ENCODE results near the gene PFDN4. TPM values are rescaled to one million over a fixed set of nuclear protein-coding genes. Genes with fewer than 3 reads are reported as not detected.

The PFDN4 gene
- total RNA-seq, 4 donors from 2014 or later = 4.6 to 73.5 (median 28.5) TPM

GRCh38 chr20:54184071-54184470 is 23.8 kb upstream of the PFDN4 start:
- in situ Hi-C loops (cut with MboI; ENCODE audit: low pct_ligation_motif_present in 1 of 4, low pct_unique_long_range_greater_than_20kb in 1 of 4, low sequenced_read_pairs in 3 of 4) (no loop called here), intact Hi-C loops (cut with DNase I; ENCODE audit: low total_unique reads) (no loop called here)
- peaks cover 21% of the 10 kb centered on the region for H3K27me3 ChIP-seq
- WGBS, 2 donors (ENCODE audit: low coverage in 1 of 2) = 42 to 85% methylated on average over 1 to 3 of the region's 3 CpGs
- TF ChIP-seq EP300 (IDR thresholded peaks at IDR 0.05; ENCODE audit: low read depth) (no peak), POLR2AphosphoS5 (IDR thresholded peaks at IDR 0.05) (no peak), CTCF (IDR thresholded peaks at IDR 0.05) (no peak), POLR2A (IDR thresholded peaks at IDR 0.05) (no peak)
- no peak for DNase-seq
- no peaks in the 10 kb centered on the region for H3K36me3 ChIP-seq
- H3K4me1 ChIP-seq = no peaks in the 10 kb centered on the region
- H3K9me3 ChIP-seq = no peaks in the 10 kb centered on the region
- H3K4me3 ChIP-seq = no peak overlapping the region
- no peak overlapping the region for H3K27ac ChIP-seq

DNA sequence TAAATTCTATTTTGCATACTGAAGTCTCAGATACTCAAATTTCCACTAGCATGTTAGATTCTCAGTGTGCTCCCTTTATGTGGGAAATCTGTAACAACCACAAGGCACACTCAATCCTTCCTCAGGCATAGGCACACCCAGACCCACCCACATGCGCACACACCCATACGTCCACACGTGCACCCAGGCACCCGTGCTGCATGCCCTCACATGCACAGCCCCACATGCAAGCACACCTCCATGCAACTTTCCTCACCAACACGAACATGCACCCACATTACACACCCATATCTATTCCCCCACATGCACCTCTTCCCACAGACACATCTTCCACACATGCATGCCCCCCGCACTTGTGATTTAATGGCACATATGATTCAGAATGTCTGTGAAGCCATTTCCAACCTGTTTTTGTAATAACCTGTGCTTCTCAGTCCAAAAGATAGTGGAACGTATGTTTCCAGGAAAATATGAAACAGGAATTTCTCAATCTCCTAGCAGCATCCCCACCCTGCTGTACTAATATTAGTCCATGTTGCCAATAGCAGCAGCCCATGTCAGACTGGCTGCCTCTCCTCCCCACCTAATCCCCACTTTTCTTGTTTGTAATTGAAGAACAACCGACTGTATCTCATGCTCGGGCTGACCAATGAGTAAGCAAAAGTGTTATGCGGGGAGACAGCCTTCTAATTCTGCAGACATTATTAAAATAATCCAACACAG is 22.8 kb upstream of the PFDN4 start:
- Histone ChIP-seq H3K27ac (no peak overlapping the region), H3K27me3 (peaks cover 21% of the 10 kb centered on the region), H3K4me3 (no peak overlapping the region), H3K36me3 (no peaks in the 10 kb centered on the region), H3K9me3 (no peaks in the 10 kb centered on the region), H3K4me1 (no peaks in the 10 kb centered on the region)
- DNase-seq = no peak
- intact Hi-C loops (cut with DNase I; ENCODE audit: low total_unique reads) = no loop called here
- TF ChIP-seq CTCF (IDR thresholded peaks at IDR 0.05) (no peak), EP300 (IDR thresholded peaks at IDR 0.05; ENCODE audit: low read depth) (no peak), POLR2A (IDR thresholded peaks at IDR 0.05) (no peak), POLR2AphosphoS5 (IDR thresholded peaks at IDR 0.05) (no peak)
- in situ Hi-C loops (cut with MboI; ENCODE audit: low pct_ligation_motif_present in 1 of 4, low pct_unique_long_range_greater_than_20kb in 1 of 4, low sequenced_read_pairs in 3 of 4) = no loop called here
- WGBS, 2 donors (ENCODE audit: low coverage in 1 of 2) = 72 to 90% methylated on average over 2 to 10 of the region's 10 CpGs

DNA sequence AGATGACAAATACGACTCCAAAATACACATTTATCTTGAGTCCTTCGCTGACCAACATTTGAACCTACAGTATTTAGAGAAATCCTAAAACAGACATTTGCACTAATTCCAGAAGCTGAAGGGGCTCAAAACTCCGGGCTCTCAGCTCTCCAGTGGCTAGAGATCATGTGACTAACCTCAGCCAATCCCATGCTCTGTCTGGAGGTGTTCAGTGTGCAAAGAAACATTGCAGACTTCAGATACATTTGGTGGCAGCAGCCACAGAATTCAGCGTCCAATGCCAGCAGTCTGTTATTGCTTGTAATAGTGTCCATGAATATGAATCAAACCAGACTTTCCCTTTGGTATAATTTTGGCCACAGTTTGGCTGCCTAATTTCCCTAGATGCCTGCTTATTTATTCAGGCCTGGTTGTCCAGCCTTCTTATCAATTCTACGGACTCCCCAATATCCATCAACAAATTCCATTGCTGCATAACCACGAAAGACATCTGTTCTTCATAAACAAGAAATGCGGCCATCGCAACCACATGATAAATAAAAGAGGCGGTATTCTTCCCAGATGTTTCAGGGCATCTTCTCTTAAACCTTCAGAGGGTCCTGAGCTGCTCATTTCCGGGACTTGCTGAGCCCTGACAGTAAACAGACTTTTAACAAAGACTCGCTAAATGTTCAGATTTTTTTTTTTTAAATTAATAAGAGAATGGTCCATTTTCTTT is 19.6 kb upstream of the PFDN4 start:
- Histone ChIP-seq H3K27ac (no peak overlapping the region), H3K4me3 (no peak overlapping the region), H3K36me3 (no peaks in the 10 kb centered on the region), H3K9me3 (no peaks in the 10 kb centered on the region), H3K4me1 (no peaks in the 10 kb centered on the region), H3K27me3 (peaks cover 14% of the 10 kb centered on the region)
- TF ChIP-seq POLR2AphosphoS5 (IDR thresholded peaks at IDR 0.05) (no peak), POLR2A (IDR thresholded peaks at IDR 0.05) (no peak), EP300 (IDR thresholded peaks at IDR 0.05; ENCODE audit: low read depth) (no peak), CTCF (IDR thresholded peaks at IDR 0.05) (no peak)
- 84 to 87% methylated on average over 8 to 11 of the region's 11 CpGs for WGBS, 2 donors (ENCODE audit: low coverage in 1 of 2)
- in situ Hi-C loops (cut with MboI; ENCODE audit: low pct_ligation_motif_present in 1 of 4, low pct_unique_long_range_greater_than_20kb in 1 of 4, low sequenced_read_pairs in 3 of 4) = no loop called here
- DNase-seq = no peak
- intact Hi-C loops (cut with DNase I; ENCODE audit: low total_unique reads) = no loop called here

- H3K27ac ChIP-seq = no peak overlapping the region
- no peaks in the 10 kb centered on the region for H3K36me3 ChIP-seq
- in situ Hi-C loops (cut with MboI; ENCODE audit: low pct_ligation_motif_present in 1 of 4, low pct_unique_long_range_greater_than_20kb in 1 of 4, low sequenced_read_pairs in 3 of 4) (no loop called here), intact Hi-C loops (cut with DNase I; ENCODE audit: low total_unique reads) (no loop called here)
- no peak overlapping the region for H3K4me3 ChIP-seq
- DNase-seq = no peak
- H3K9me3 ChIP-seq = no peaks in the 10 kb centered on the region
- H3K4me1 ChIP-seq = no peaks in the 10 kb centered on the region
- 39 to 46% methylated on average over 2 of the region's 2 CpGs for WGBS, 2 donors (ENCODE audit: low coverage in 1 of 2)
- no peak for TF ChIP-seq POLR2A (IDR thresholded peaks at IDR 0.05)
- no peak for TF ChIP-seq POLR2AphosphoS5 (IDR thresholded peaks at IDR 0.05)
- no peak for TF ChIP-seq EP300 (IDR thresholded peaks at IDR 0.05; ENCODE audit: low read depth)
- no peak for TF ChIP-seq CTCF (IDR thresholded peaks at IDR 0.05)
- H3K27me3 ChIP-seq = peaks cover 5% of the 10 kb centered on the region
These were observed 18.3 kb upstream of the PFDN4 start for GRCh38 chr20:54189630-54190029.

Data from transverse colon (tissue), 4 donors.